Keratinocyte (primary cell): ENCODE data around the gene NGFR. TPM values are rescaled to one million over a fixed set of nuclear protein-coding genes. Genes with fewer than 3 reads are reported as not detected.

Experiments used
- DNase-seq: peaks from one replicate; pipeline ENCODE4 v3.0.0-alpha.2; 2011; ENCODE audit warnings: low read depth, missing footprints, low spot score
- FAIRE-seq: peaks from 2 replicates; lab custom pipeline; 2011; peaks lifted over from hg19 to GRCh38; lab: Jason Lieb, UNC
- H2AFZ ChIP-seq: 2 replicates; pipeline ENCODE4 v1.6.0; 2012; ENCODE audit warnings: low read length, control low read depth, inconsistent platforms; ENCODE audit not compliant: control insufficient read depth
- H3K27ac ChIP-seq: 2 replicates; pipeline ENCODE4 v1.5.1; 2011; ENCODE audit warnings: low read length; ENCODE audit not compliant: control insufficient read depth, insufficient read depth
- H3K27me3 ChIP-seq: 3 replicates; pipeline ENCODE4 v1.6.0; 2011; ENCODE audit warnings: low read length; ENCODE audit not compliant: control insufficient read depth, insufficient read depth; ENCODE audit errors: extremely low read depth
- H3K36me3 ChIP-seq, 2 experiments: 2 replicates in 1 of 2; 3 replicates in 1 of 2; pipeline ENCODE4 v1.5.1; 2011; ENCODE audit warnings: low read length in 2 of 2, mild to moderate bottlenecking in 1 of 2; ENCODE audit not compliant: control insufficient read depth in 2 of 2, insufficient read depth in 2 of 2; ENCODE audit errors: extremely low read depth in 1 of 2
- H3K4me1 ChIP-seq: 3 replicates; pipeline ENCODE4 v1.5.1; 2011; ENCODE audit warnings: low read length; ENCODE audit not compliant: control insufficient read depth, insufficient read depth; ENCODE audit errors: extremely low read depth
- H3K4me2 ChIP-seq: 3 replicates; pipeline ENCODE4 v1.6.0; 2011; ENCODE audit warnings: low read depth, low read length; ENCODE audit not compliant: control insufficient read depth, insufficient read depth; ENCODE audit errors: extremely low read depth
- H3K4me3 ChIP-seq, 3 experiments: fragments of 200-600 bp in 1 of 3; sonication (generic) in 1 of 3; 2 replicates in 2 of 3; 3 replicates in 1 of 3; pipeline ENCODE4 v1.5.1; 2011 to 2016; ENCODE audit warnings: low read length in 3 of 3, mild to moderate bottlenecking in 3 of 3, control low read depth in 2 of 3, inconsistent platforms in 1 of 3, low read depth in 1 of 3, mixed read lengths in 1 of 3, mixed run types in 1 of 3, moderate library complexity in 1 of 3; ENCODE audit not compliant: control insufficient read depth in 2 of 3, insufficient read depth in 2 of 3; ENCODE audit errors: extremely low read depth in 1 of 3
- H3K79me2 ChIP-seq: 2 replicates; pipeline ENCODE4 v1.6.0; 2012; ENCODE audit warnings: low read length; ENCODE audit not compliant: control insufficient read depth, insufficient read depth
- H3K9ac ChIP-seq: 3 replicates; pipeline ENCODE4 v1.6.0; 2011; ENCODE audit warnings: low read length; ENCODE audit not compliant: control insufficient read depth, insufficient read depth; ENCODE audit errors: extremely low read depth
- H3K9me1 ChIP-seq: 3 replicates; pipeline ENCODE4 v1.6.0; 2011; ENCODE audit warnings: low read length; ENCODE audit not compliant: control insufficient read depth, insufficient read depth; ENCODE audit errors: extremely low read depth
- H3K9me3 ChIP-seq: 2 replicates; pipeline ENCODE4 v1.5.1; 2012; ENCODE audit warnings: low read depth, low read length; ENCODE audit not compliant: control insufficient read depth
- H4K20me1 ChIP-seq: 3 replicates; pipeline ENCODE4 v1.6.0; 2011; ENCODE audit warnings: low read length; ENCODE audit not compliant: control insufficient read depth, insufficient read depth; ENCODE audit errors: extremely low read depth
- EZH2 ChIP-seq: IDR thresholded peaks from one replicate; pipeline ENCODE4 v1.6.1; 2012; ENCODE audit warnings: inconsistent platforms, mild to moderate bottlenecking, low read length, moderate library complexity
- dilution Hi-C: fragments of 300-500 bp; cut with MboI; formaldehyde crosslinking; loops from one replicate; pipeline ENCODE4 v1.7.0; 2020; ENCODE audit warnings: low sequenced_read_pairs; ENCODE audit not compliant: extremely low pct_ligation_motif_present
- polyA plus RNA-seq, 5 experiments: library from polyadenylated mRNA; depleted of rRNA in 3 of 5; stranded (reverse) in 3 of 5; stranded (forward) in 1 of 5; unstranded in 1 of 5; fragments of >200 nt; gene quantifications; 1 replicate in 1 of 5; 2 replicates in 3 of 5; 3 replicates in 1 of 5; pipeline versions ENCODE4 v1.2.1 to v1.2.3, GENCODE V29; 2011 to 2012; ENCODE audit warnings: missing spikeins in 2 of 5, low read depth in 1 of 5, low replicate concordance in 1 of 5
- small RNA-seq, 3 experiments: library from RNA; depleted of rRNA; stranded (forward); fragments of <200 nt; gene quantifications; one replicate each; pipeline ENCODE3, GENCODE V24; 2012; ENCODE audit warnings: low read depth in 3 of 3, low replicate concordance in 1 of 3; ENCODE audit not compliant: insufficient read length in 3 of 3
- TF ChIP-seq, protein P1 (sequence below), 3 experiments: IDR thresholded peaks in 1 of 3; conservative IDR thresholded peaks in 1 of 3; optimal IDR thresholded peaks in 1 of 3; 2 replicates in 2 of 3; 3 replicates in 1 of 3; pipeline versions ENCODE3 to v1.5.1; 2011; ENCODE audit warnings: low read length in 3 of 3, mild to moderate bottlenecking in 3 of 3, moderate library complexity in 2 of 3, control low read depth in 1 of 3, inconsistent platforms in 1 of 3; ENCODE audit not compliant: insufficient read depth in 2 of 3; ENCODE audit errors: extremely low read depth in 1 of 3

Gene NGFR
- polyA plus RNA-seq, 1 donor (not counting 4 experiments of a cell fraction or from before 2014, with no cell fraction given), result 1.7 TPM

GRCh38 chr17:49557312-49558024 is 62.4 kb downstream of the NGFR start:
- FAIRE-seq, result no peak
- TF ChIP-seq, protein P1, sequence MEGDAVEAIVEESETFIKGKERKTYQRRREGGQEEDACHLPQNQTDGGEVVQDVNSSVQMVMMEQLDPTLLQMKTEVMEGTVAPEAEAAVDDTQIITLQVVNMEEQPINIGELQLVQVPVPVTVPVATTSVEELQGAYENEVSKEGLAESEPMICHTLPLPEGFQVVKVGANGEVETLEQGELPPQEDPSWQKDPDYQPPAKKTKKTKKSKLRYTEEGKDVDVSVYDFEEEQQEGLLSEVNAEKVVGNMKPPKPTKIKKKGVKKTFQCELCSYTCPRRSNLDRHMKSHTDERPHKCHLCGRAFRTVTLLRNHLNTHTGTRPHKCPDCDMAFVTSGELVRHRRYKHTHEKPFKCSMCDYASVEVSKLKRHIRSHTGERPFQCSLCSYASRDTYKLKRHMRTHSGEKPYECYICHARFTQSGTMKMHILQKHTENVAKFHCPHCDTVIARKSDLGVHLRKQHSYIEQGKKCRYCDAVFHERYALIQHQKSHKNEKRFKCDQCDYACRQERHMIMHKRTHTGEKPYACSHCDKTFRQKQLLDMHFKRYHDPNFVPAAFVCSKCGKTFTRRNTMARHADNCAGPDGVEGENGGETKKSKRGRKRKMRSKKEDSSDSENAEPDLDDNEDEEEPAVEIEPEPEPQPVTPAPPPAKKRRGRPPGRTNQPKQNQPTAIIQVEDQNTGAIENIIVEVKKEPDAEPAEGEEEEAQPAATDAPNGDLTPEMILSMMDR (optimal IDR thresholded peaks at IDR 0.05 in 1 of 3, IDR thresholded peaks at IDR 0.05 in 1 of 3, conservative IDR thresholded peaks at IDR 0.05 in 1 of 3; ENCODE audit: extremely low read depth in 1 of 3, insufficient read depth in 2 of 3, low read length in 3 of 3), result peak; percentile 76 to 78 (median 77)
- TF ChIP-seq EZH2, result no peak
- H2AFZ ChIP-seq, result no peak overlapping the region

More at GRCh38 chr17:49557312-49558024, 62.4 kb downstream of the NGFR start:
- no peaks in the 10 kb centered on the region for H3K9me1 ChIP-seq
- no peak for DNase-seq
- dilution Hi-C loops, result no loop called here
- no peak overlapping the region for H3K27ac ChIP-seq
- no peaks in the 10 kb centered on the region for H3K79me2 ChIP-seq
- no peak overlapping the region for H3K4me2 ChIP-seq
- H3K9me3 ChIP-seq, result no peaks in the 10 kb centered on the region
- H3K9ac ChIP-seq, result no peak overlapping the region
- H3K27me3 ChIP-seq, result peaks cover 4% of the 10 kb centered on the region
- H3K4me1 ChIP-seq, result peaks cover 10% of the 10 kb centered on the region
- no peak overlapping the region for H3K4me3 ChIP-seq
- no peaks in the 10 kb centered on the region for H4K20me1 ChIP-seq
- H3K36me3 ChIP-seq, result no peaks in the 10 kb centered on the region

Small RNA genes within 50 kb of the gene (small RNA-seq; reads per million reads assigned to genes)
- 0 reads per million in 3 experiments for gene MIR6165

Other genes with a start within 250 kb of the NGFR start
- 5.1 to 8.9 TPM (median 8.5 TPM) in 3 replicates for gene ZNF652, start 133.0 kb upstream of the NGFR start, polyA plus RNA-seq
- gene PHB1, start 80.4 kb upstream of the NGFR start, polyA plus RNA-seq, result 286 to 500 TPM (median 395 TPM) in 3 replicates
- 0.08 to 0.16 TPM (median 0.12 TPM) in 3 replicates for gene NXPH3, start 80.6 kb downstream of the NGFR start, polyA plus RNA-seq
- 24.1 to 27.5 TPM (median 26.0 TPM) in 3 replicates for gene SPOP, start 182.8 kb downstream of the NGFR start, polyA plus RNA-seq
- gene SLC35B1, start 212.7 kb downstream of the NGFR start, polyA plus RNA-seq, result 65.7 to 72.3 TPM (median 71.6 TPM) in 3 replicates